NCI-H345 treated with DMSO at 0.1 percent for 48 hours (cell line): ENCODE results near the gene SPDYC.
A peak's percentile ranks its signal among the peaks of the same experiment; 100 is the strongest.

Experiments used
- DNase-seq: peaks from one replicate; lab custom pipeline; 2025; ENCODE audit not compliant: unreplicated experiment; lab: John Stamatoyannopoulos, UW

Gene SPDYC, protein sequence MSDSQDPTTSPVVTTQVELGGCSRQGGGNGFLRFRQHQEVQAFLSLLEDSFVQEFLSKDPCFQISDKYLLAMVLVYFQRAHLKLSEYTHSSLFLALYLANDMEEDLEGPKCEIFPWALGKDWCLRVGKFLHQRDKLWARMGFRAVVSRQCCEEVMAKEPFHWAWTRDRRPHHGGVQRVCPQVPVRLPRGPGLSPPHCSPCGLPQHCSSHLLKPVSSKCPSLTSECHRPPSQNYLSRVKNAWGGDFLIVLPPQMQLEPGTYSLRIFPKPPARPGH

DNA sequence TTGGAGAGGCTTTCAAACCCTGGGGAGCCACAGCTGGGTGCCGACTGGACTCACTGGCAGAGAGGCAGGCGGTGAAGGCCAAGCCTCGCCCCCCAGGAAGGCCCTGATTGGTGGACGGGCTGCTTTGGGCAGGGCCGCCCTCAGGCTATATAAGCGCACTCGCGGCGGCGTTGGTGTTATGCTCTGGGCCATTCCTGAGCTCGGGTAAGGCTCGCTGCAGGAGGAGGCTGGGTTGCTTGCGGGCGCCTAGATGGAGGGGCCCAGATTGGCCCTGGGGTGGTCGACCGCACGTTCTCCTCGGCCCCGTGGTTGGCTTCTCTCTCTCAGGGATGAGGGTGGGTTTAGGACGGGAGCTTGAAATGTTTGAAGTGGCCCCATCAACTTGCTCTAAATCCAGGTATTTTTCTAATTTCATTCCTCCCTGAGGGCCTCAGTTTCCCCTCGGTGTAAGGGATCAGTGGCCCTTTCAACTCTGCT is at the start of gene SPDYC:
Gene SPDYC, plus strand, starts transcription at position 176 of the 477 bp plus-strand sequence. CDS start 1,125 bp downstream, outside the sequence.
- DNase-seq, result no peak

DNA sequence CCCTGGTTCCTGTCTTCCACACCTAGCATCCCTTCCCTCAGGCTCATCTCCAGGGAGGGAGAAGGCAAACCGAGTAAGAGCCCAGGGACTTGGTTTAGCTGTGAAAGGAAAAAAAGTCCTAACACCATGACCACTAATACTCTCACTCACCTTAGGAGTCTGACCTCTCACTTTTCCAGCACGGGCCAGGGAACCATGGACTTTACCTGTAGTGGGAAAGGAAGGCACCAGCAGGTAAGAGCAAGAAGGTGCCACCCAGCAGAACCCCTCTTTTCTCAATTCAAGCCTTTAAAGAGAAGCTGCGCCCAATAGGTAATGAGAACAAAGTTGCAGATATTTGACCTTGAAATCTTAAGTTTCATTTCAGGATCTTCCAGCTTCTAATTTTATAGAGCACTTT is 49.2 kb upstream of the SPDYC start:
- DNase-seq, result no peak

DNA sequence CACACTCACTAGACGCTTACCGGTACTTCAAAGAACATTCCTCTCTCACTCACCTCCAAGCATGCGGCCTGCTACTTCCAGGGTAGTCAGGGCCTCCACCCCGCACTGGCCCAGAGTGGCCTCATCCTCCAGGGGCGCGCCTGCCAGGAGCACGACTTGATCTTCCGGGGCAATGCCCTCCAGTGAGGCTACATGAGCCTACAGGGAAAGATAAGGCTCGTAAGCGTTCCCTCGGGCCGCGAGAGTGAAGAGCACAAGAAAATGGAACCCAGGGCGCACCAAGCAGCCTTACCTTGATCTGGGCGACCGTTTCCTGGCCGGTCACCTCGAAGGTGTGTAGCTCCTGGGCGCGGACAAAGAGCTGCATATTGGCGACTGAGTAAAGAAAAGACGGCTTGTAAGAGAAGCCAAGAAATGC is 48.6 kb upstream of the SPDYC start:
- DNase-seq, result no peak

DNA sequence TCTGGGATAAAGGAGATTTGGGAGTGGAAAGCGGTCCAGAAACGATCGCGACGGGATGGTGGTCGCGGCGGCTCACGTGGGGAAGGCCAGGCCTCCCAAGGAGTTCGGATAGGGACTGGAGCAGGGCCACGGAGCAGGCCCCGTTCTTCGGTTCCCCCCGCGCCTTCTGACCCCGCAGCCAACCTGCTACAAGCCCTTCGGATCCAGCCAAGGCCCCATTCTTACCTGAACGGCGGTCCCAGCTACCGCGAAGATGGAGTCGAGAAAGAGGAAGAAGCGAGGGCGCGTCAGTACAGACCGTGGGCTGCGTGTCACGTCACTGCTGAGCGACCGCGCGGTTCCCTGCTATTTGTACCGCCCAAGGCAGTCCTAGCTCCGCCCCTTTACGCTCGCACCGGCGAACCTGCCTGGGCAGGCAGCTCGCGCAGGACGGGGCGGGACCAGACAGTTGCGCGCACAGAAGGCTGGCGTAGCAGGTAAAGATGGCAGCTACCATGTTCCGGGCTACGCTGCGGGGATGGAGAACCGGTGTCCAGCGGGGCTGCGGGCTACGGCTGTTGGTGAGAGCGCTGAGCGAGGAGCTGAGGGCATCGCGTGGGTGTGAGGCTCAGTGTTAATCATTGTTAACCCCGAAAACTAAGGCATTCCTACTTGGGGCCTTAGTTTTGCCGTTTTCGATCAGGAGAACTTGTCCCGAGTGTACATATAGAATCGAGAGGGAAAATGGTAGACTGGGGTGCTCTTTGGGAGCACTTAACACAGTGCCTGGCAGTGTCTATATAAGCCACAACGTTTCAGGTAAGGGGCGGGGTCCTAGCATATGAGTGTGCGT is 48.0 kb upstream of the SPDYC start, which contains the start of the genes FAU and MRPL49:
Gene FAU, minus strand, starts transcription at position 270 of the 832 bp plus-strand sequence. CDS start 321 bp downstream, outside the sequence.
Gene MRPL49, plus strand, starts transcription at position 457 of the 832 bp plus-strand sequence. Its CDS starts 26 bp downstream, at position 483.
- DNase-seq, result peak; percentile 98

DNA sequence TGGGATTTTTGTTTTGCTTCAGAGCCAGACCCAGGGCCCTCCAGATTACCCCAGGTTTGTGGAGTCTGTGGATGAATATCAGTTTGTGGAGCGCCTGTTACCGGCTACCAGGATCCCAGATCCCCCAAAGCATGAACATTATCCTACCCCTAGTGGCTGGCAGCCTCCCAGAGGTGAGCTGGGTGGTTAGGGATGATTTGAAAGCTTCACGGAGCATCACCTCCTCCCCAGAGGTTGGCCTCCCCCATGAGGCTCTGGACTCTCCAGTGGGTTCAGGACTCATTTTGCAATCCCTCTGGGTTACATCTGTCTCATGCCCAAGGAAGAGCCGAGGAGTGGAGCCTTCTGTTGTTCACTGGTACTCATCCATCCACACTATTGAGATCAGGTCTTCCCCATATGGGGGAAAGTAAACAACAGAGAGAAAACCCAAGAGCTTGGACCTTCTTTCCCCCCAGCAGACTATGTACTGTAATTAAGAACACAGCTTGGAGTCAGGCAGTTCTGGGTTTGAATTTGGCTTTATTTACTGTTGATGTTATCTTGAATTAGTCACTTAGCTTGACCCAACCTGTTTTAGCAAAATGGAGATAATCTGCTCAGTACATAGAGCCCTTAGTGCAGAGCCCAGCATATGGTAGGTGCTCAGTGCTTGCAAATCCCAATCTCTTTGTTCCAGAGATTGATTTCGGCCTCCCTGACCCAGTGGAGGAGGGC is 45.4 kb upstream of the SPDYC start:
- no peak for DNase-seq

DNA sequence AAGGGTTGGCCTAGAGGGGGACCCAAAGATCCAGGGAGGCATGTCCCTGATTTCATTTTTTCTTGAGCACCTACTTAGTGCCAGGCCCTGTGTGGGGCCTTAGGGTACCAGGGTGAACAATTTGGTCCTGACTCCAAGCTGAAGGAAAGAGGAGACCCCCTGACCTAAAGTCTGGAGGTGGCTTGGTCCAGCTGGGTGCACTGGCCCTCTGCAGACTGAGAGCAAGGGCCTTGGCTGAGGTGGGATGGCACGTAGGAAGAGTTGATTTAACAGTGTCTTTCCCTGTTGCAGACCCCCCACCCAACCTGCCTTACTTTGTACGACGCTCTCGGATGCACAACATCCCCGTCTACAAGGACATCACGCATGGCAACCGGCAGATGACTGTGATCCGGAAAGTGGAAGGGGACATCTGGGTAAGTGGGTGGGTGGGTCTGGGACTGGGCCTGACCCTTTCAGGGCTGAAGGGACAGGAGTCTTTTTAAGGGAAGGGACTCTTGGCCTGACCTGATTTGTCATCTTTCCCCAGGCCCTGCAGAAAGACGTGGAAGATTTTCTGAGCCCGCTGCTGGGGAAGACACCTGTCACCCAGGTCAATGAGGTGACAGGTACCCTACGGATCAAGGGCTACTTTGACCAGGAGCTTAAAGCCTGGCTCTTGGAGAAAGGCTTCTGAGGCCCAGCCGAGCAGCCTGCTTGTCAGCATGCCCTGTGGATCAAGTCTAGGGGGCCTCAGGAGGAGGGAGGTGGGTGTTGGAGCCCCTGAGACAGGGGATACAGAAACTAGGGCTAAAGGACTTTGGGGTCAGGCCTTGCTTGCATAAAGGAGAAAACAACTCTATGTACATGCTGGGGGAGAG is 44.6 kb upstream of the SPDYC start:
- DNase-seq, result no peak

DNA sequence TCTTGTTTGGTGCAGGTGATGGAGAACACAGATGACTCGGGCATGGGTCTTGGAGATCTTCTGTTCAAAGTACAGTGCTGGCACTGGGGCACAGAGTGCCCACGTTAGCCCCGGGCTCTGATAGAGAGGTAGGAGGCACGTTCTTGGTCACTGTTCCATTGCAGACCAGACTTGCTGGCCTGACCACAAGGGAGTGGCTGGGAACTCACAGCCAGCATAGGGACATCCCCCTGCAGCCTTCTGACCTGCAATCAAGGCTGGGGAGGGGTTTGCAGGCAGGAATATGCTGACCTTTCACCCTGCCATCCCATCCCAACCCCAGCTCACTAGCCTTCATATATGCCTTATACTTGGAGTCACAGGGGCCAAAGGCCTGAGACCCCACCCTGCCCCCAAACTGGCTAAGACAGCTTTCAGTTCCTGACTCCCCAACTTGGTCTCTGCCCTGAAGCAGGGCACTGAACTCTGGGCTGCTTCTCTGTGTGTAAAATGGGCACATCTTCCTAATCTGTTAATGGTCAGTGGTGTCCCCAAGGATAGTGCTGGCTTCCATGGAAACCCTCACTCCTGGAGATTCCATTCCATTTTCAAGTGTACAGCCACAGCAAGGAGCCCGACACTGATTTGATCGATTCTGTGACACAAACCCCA is 43.3 kb upstream of the SPDYC start:
- DNase-seq, result no peak

DNA sequence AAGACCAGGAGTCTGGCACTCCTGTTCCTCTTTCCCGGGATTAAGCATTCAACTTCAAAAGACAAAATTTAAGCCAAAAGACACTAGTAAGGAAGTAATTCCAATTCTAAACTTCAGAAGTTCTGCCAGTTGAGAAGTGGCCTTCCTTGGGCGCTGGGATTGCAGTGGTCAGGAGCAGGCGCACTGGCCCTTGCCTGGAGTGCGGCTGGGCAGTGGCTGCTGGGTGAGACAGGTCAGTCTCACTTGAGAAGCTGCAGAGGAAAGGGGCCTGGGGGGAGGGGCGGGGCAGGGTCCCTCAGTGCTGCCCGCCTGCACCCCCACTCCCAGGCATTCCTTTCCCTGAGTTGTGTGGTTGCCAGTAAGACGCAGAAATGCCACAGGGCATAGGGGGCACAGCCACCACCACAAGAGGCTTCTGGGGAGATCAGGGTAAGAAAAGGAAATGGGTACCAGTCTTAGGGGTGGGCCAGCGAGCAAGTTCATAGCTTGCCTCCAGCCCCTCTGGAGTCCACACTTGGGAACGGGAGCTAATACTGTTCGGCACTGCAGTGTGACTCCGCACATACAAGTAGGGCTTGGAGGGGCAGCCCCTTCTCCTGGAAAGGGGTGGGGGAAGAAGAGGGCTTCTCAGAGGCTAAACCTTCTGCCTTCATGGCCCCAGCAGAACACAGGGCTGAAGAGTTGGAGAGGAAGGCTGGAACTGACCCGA is 42.4 kb upstream of the SPDYC start:
- no peak for DNase-seq

DNA sequence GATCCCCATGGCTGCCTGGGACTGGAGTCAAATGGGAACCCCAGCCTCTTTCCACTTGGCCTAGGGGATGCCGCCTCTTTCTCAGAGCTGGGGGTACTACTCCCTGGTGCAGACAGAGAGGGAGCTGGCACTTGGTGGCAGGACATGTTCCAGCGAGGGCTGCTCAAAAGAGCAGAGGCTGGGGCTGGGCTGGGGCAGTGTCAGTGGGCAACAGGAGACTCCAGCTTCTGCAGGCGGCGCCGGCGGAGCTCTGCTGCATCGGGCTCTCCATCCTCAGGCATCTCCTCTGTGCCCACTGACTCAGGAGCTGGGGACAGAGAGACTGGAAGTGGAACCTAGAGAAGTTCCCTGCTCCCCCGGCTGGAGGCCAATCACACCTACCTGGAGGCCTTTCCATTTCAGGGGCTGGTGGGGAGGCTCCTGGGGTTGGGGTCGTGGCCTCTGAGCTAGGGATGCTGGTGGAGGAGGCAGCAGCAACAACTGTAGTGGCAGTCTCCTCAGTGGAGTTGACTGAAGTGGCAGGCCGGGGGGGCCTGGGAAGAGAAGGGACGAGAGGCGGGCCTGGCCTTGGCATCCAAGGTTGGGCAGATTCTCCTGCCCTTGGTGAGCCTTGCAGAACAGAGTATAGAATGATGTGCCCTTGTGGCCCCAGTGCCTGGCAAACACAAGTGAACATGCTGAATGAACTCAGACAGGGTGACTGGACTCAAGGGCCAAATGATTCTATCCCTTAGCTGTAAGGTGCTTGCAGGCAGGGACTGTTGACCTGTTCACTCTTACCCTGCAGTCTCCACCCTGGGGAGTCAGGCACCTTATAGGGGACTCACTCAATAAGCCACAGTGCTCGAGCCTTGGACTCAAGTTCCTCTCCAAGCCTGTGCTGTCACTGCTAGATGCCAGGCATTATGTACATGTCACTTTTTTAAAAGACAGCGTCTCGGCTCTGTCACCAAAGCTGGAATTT is 41.6 kb upstream of the SPDYC start:
- no peak for DNase-seq

DNA sequence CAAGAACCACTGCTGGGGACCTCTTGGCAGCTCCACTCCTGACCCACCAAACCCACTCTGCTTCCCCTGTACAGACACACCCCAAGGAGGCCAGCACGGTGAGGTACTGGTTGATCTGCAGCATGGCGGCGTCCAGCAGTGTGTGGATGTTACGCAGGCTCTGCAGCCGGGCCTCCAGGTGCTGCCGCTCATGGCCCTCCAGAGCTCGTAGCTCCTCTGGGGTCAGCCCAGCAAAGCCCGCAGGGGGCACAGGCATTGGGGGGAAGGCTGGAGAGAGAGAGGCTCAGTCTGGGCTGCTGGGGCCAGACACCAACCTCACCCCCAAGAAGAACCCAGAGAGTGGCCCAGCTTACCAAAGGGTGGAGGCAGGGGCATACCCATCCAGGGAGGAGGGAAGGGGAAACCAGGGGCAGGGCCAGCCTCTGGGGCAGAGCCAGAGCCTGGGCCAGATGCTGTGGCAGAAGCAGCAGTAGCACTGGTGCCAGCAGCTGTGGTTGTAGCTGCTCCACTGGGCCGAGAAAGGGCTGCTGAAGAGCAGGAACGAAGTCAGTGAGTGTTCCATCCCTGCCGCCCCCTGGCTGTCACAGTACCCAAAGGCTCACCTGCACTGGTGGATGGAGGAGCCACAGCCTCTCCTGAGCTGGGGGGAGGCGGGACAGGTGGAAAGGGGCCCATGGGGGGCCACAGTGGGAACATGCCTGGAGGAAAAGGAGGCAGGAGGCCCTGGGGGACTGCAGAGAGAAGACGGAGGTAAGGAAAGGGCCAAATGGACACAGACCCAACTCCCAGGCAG is 40.2 kb upstream of the SPDYC start:
- DNase-seq, result no peak

DNA sequence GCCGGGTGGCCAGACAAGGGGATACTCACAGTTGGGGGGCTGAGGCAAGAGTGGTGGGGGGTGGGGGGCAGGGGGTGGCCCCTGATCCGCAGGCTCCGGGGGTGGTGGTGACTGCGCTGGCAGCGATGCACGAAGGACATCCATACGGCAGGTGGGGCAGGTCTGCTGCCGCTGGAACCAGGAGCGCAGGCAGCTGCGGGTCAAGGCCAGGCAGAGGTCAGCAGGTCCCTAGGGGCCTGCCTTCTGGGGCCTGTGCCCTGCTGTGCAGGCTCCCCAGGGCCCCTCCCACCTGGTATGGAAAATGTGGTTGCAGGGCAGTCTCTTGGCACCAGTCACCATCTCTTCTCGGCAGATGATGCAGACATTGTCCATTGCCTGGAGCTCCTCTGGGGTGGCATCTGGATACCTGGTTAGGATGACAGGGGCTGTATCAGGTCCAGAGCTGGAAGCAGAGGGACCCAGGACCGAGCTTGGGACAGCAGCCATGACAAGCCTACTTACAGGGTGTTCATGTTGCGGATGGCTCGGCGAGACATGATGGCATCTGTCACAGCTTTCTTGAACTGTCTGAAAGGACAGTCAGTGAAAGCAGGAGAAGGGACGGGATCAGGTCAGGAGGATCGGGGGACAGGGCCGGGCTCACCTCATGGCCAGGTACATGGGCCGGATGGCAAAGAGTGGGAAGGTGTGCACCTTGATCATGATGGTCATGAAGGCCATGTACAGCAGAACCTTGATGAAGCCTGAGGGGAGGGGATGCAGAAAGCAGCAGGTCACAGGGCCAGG is 39.2 kb upstream of the SPDYC start:
- DNase-seq, result no peak

DNA sequence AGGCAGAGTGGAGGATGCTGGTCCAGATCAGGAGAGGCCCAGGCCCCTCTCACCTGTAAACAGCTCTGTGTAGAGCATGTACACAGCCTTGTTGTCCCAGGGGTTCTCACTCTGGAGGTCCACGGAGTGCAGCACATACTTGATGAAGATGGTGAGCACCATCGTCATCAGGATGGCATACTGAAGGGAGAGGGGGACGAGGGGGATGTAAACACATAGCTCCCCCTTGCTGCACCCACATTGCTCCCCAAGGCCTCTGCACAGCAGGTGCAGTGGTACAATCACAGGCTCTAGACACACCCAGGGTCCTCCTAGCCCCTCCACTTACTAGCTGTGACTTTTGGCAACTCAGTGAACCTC is 38.6 kb upstream of the SPDYC start:
- no peak for DNase-seq

DNA sequence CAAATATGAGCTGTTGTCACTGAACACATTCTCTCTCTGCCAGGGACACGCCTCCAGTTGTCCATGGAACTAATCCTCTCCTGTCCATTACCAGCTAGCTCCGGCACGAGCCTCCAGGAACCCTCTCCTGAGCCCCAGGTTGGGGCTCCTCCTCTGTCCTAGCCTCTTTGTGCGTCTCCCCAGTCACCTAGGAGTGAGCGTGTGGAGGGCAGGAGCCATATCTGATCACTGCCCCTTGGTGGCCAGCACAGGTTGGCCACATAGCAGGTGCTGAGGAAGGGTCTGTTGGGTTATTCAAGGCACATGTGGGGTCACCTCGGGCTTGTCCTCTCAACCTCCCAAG is 38.2 kb upstream of the SPDYC start:
- no peak for DNase-seq

DNA sequence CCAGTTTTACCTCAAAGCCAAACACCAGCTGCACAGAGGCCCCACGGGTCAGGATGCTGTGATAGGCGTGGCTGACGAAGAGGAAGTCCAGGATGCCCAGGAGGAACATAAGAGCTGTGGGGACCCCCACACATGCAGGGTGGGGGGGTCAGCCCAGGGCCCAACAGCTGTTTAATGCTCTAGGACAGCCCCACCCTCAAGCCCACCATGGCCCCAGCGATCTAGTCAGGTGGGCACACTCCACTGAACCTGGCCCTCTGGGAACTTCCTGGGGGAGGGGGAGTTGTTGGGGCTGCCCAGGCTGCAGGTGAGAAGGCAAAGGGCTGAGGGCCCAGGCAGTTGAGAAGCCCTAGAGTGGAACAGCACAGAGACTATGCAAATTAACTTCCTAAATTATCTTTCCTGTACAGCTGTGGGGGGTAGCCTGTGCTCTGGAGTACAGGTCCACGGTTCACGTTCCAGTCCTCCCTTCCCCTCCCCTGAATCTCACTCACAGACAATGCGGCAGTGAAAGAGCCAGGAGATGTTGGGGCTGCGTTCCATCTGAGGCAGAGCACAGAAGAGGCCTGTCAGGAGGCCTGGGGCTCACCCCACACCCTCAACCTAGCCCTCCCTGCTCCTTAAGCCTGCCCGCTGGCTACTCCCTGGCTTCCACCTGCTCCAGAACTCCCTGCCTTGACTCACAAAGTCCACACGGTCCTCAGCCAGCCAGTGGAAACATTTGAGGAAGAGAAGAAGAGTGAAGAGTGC is 37.6 kb upstream of the SPDYC start:
- no peak for DNase-seq

DNA sequence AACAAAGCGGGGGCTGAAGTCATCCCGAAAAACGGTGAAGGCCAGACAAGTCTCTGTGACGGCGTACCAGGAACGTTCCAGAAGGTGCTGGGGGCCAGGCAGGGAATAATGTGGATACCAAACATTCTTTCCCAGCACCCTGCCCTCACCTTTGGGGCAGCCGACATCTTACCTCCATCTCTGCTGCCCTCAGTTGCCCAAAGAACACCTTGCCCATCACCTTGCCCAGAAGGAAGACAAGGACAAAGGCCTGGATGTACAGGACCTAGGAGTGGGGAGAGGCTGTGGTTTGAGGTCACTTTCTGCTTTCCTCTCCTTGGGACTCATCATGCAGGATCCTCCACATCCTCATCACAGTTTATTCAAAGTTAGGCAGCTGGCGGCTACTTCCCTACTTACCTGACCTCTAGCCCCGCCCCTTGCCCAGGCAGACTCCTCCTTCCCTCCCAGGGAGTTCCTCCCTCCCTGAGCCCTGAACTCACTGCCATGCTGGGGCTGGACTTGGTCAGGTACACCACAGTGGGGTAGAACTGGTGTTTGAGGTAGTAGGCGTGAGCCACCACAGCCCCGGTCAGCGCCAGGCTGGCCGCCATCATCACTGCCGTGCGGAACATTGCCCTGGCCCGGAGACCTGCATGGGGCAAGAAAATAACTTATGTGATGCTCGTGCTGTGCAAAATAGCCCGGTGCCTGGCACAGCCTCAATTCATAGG is 36.9 kb upstream of the SPDYC start:
- no peak for DNase-seq
